Measurements from ENCODE around the gene SLC22A23.
"Not testable (repeated sequence)": the region's sequence is repeated elsewhere in the genome, so short reads cannot be mapped to it uniquely, and the experiment has no call there.

SLC22A23 gene

GRCh38 chr6:3403238-3404173, 53.3 kb downstream of the SLC22A23 start:
- DNase-seq = no peak

DNA sequence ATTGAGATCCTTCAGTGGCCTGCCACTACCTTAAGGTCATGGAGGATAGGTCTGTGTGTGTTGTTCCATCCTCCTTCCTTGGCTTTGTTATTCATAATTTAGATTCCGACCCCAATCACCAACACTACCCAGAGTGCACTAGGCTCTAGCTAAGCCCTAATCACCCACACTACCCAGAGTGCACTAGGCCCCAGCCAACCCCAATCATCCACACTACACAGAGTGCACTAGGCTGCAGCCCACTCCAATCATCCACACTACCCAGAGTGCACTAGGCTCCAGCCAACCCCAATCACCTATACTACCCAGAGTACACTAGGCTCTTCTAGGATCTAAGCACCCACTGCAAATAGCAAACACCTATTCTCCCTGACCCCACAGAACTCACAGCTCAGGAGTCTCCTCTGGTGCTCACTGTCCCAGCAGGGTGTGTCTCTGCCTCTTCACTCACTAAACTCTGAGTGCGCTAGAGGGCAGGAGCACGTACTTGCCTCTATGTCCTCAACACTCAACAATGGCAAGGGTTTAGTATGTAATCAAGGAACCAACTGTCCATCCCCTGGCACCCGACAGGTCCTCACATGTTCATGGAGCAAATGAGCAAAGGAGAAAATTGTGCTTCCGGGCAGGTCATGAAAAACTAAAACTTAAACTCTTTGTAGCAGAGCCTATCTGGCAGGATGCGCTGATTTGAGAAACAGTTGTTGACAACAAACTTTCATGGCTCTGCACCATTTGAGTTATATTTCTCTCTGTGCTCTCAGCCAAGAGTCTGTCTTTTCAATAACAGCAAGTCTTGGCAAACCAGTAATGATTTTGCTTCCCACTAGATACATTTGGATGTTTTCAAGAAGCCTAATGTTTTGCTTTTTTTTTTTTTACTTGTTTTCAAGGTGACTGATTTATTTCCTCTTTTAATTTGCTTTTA, 54.3 kb downstream of the SLC22A23 start:
- DNase-seq (no peak), ATAC-seq (no peak)

More at GRCh38 chr6:3403238-3404173, 53.3 kb downstream of the SLC22A23 start:
- no peak for ATAC-seq

GRCh38 chr6:3400162-3400561, 56.7 kb downstream of the SLC22A23 start:
- ATAC-seq (no peak), DNase-seq (no peak)

GRCh38 chr6:3398755-3399696, 57.8 kb downstream of the SLC22A23 start:
- ATAC-seq (no peak), DNase-seq (no peak)

DNA sequence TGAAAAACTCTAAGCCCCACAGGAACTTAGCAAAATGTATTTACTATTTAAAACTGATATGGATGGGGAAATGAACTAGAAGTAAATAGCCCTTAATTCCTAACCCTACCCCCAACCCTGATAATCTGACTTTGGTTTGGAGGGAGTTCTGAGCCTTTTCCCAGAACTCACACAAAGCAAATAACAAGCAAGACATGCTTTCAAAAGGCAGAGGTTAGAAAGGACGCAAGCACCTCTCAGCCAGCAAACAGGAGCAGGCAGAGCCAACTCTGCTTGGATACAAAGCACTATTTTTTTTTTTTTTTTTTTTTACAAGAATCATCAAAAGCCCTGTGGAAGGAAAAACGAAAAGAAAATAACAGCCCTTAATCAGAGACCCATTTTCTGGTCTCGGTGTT, 58.7 kb downstream of the SLC22A23 start:
- no peak for ATAC-seq

DNA sequence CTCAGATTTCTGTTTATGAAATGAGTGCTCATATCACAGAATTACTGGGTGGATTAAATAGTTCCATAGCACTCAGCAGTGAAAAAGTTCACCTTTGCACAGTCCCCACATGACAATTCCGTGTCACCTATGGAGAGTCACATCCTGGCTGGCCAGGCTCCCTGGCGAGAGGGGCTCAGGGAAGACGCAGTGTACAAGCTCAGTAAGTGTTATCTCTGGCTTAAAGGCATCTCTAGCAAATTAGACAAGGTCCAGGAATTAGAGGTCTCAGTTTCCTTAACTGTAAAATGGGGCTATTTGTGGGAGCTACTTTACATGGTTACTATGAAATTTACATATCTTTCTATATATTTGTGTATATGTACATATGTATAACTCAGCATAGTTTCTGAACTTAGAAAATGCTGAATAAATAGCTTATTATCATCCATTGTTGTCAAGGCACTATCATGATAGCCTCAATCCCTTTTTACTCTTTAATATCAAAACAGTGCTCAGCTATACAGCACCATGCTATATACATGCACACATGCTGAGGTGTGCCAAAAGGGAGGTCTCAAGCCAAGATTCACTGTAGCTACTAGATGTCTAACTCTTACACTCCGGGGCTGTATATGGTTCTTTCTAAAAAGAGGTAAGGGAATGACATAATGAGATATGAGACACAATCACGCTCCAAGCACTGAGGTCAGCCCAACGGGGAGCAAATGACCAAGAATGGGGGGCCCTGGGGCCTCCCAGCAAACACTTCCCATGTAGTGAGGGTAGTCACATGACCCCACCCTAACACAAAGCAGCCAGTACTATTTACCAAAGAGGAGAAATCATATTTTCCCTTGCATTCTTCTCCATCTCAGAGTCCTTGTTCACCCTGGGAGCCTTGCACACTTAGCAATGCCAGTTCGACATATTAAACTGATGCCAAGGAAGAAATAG, 59.4 kb downstream of the SLC22A23 start:
- ATAC-seq (no peak), DNase-seq (no peak)

More for the DNA sequence above, 58.7 kb downstream of the SLC22A23 start:
- no peak for DNase-seq

DNA sequence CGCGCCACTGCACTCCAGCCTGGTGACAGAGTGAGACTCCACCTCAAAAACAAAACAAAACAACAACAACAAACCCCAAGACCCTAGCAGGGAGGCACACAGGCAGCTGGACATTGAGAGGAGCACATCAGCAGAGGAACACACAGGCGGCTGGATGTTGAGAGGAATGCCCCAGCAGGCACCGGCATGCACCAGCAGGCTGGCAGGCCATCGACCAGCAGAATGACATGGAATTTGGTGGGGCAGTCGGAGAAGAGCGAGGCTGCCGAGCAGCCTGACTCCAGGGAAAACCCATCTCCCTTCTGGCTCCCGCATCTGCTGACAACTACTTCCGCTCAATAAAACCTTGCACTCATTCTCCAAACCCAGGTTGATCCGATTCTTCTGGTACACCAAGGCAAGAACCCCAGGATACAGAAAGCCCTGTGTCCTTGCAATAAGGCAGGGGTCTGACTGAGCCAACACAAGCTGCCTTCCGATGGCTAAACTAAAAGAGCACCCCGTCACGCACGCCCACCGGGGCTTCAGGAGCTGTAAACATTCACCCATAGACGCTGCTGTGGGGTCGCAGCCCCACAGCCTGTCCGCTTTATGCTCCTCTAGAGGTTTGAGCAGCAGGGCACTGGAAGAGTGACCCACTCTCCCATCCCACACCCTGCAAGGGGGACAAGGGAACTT, 60.2 kb downstream of the SLC22A23 start:
- ATAC-seq (no peak), DNase-seq (no peak)

DNA sequence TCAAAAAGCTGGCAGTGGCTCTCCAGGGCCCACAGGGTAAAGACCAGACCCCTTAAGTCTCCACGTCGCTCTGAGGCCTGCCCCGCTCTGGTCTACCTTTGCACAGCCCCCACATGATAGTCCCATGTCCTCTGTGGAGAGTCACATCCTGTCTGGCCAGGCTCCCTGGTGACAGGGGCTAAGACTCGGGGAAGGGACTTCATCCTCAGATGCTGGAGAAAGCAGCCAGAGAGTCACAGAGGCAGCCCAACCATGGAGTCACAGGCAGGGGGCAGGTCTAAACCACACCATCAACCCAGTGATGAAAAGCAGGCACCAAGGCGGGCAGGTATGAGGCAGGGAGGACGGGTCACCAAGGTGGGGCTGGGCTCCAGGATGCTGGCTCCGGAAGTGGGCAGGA, 62.2 kb downstream of the SLC22A23 start:
- ATAC-seq = no peak

DNA sequence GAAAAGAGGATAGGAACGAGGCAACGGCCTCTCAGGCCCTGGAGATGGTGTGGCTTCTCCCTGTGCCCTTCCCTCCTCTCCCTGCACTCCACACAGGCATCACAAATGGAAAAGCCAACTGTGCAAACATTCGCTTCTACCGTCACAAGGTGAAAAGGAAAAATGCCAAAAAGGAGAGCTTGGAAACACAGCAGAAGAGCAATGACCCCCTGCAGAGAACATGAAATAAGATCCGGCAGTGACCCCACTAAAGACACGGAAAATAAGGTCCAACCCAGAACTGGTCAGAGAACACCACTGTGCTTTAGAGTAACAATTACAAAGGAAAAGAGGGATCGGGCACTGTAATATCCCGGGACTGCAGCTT, 63.0 kb downstream of the SLC22A23 start:
- ATAC-seq (no peak), DNase-seq (no peak)

More for the DNA sequence above, 62.2 kb downstream of the SLC22A23 start:
- no peak for DNase-seq

DNA sequence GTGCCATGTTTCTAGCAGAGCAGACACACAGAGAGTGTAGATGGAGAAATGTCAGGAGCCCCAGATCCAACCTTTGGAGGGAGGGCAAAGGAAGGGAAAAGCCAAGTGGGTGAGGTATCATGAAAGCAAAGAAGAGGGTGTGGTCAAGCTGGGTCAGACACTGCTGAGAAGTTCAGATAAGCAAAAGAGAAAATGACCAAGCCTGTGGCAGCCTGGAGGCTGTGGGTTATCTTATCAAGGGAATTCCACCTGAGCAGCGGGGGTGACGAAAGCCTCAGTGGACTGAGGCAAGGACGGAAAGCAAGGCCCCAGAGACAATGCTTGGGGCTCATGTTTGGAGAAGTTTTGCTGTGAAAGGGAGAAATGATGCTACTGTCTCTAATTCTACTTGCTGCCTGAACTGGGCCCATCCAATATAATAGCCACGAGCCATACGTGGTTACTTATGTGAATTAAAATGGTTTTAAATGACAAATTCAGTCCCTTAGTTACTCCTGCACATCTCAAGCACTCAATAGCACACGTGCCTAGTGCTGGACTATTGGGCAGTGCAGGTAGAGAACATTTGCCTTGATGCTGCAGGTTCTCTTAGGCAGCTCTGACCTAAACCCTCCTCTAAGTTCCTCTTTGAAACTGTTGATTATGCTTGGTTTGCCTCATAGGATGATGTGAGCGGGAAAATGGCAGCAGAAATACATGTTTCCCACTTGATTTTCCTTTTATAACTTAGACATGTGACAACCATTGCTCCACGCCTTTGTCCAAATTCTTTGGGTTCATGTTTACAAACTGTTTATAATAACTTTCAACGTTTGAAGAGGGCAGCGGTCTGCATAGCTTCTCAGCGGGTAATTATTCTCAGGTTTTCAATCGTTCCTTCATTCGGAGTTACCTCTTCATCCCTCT, 63.7 kb downstream of the SLC22A23 start:
- no peak for DNase-seq
- no peak for ATAC-seq

DNA sequence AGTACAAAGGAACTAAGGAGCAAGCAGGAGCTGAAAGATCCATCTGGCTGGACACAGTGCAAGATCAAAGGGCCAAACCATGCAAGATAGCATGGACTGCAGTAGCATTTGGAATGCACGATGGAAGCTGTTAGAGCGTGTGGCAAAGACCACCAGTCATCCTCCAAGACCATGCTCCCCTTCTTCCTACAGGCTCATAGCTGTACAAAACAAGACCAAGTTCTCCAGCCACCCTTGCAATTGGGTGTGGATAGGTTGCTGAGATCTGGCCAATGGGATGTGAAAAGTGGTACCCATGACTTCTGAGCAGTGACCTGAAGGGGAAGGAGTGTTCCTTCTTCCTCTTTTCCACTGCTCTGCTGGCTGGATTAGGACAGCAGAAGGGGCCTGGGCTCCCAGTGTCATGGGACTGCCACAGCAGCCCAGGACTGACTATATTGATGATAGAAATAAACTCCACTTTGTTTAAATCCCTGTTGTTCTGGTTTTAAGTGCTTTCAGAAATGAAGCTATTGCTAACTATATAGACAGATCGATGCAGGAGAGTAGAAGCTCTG, 64.9 kb downstream of the SLC22A23 start:
- ATAC-seq (no peak), DNase-seq (no peak)

- DNase-seq (no peak), ATAC-seq (no peak)
Observed at GRCh38 chr6:3390698-3391097, 66.2 kb downstream of the SLC22A23 start.

GRCh38 chr6:3389390-3390167, 67.3 kb downstream of the SLC22A23 start:
- no peak for DNase-seq
- ATAC-seq = no peak

GRCh38 chr6:3388786-3389185, 68.1 kb downstream of the SLC22A23 start:
- DNase-seq (no peak), ATAC-seq (no peak)

DNA sequence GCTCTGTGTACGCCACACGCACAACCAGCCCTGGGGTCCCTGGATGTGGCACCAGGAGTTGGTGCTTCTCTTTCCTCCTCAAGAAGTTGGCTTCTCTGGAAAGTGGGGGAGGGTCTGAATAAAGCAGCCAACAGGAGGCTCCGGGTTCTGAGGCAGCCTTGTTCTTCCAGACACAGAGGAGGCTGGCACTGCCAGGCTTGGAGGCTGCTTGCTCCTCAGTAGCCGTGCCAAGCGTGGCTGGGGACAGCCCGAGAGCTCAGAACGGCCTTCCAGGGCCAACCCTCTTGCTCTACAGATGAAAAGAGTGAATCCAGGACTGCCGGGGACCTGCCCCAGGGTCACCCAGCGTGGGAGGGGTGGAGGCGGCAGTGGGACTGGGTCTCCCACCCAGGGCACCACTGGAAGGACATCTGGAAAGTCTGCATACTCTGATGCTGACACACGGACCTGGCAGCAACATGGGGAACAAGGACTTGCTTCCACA, 70.4 kb downstream of the SLC22A23 start:
- ATAC-seq = no peak
- DNase-seq = no peak

DNA sequence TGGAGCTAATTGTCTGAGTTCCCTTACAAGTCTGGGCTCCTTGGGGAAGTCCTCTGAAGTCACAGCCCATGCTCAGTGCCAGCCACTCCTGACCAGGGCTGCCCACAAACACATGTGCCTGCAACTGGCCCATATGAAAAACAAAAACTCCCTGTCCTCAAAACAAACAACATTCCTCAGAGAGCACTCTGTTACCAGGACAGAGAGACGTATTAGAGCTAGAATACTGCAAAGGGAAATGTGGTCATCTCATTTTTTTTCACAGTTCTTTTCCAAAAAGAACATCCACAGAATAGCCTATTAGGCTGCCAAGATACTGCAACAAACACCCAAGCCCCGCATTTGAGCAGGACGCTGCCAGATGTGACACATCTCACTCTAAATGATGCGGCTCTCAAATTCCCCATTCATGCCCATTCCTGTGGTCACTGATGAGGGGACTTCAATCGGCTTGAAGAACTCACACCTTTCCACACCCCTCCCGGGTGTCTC, 71.1 kb downstream of the SLC22A23 start:
- DNase-seq = no peak
- no peak for ATAC-seq

DNA sequence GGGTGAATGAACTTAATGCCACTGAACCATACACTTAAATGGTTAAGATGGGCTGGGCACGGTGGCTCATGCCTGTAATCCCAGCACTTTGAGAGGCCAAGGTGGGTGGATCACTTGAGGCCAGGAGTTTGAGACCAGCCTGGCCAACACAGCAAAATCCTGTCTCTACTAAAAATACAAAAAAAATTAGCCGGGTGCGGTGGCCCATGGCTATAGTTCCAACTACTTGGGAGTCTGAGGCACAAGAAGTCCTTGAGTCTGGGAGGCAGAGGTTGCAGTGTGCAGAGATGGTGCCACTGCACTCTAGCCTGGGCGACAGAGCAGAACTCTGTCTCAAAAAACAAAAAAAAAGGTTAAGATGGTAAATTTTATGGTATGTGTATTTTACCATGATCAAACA, 71.7 kb downstream of the SLC22A23 start:
- not testable (repeated sequence) for ATAC-seq, DNase-seq

Measured in stimulated activated naive CD8-positive, alpha-beta T cell treated with anti-CD3 and anti-CD28 coated beads, Interleukin-15, Interleukin-2, amounts not matched to agents 100 U/mL and 50 U/mL, for 24 hours (primary cell).